ENCODE measurements around the gene BICD1. TPM values are rescaled to one million over a fixed set of nuclear protein-coding genes. Genes with fewer than 3 reads are reported as not detected.
"Not testable (repeated sequence)": the region's sequence is repeated elsewhere in the genome, so short reads cannot be mapped to it uniquely, and the experiment has no call there.

The BICD1 gene
- total and polyA plus RNA-seq, 9 donors = 19.4 to 75.5 (median 60.2) TPM

DNA sequence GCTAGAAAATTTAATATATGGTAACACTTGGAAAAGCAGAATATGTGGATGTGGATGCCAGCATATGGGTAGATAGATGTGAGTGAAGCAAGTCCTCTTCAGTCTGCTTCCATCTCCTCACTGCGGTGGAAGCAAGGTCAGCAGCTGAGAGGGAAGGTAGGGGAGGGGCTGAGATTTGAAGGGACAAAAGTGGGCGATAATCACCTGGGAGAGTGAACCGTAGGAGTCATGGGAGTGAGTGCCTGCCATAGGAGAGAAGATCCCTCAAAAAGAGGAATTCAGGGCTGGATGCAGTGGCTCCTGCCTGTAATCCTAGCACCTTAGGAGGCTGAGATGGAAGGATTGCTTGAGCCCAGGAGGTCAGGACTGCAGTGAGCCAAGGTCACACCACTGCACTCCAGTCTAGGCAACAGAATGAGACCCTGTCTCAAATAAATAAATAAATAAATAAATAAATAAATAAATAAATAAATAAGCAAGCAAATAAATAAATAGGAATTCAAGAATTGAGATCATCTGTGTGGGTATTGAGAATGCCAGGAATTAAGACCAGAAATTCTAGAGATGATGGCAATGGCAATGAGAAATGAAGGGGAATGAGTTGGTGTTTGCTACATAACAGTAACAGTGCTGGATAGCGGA lies 123.4 kb downstream of the BICD1 start:
- Histone ChIP-seq H3K4me3 (no peak overlapping the region), H3K27me3 (no peaks in the 10 kb centered on the region), H3K36me3 (no peaks in the 10 kb centered on the region), H3K27ac (no peak overlapping the region), H3K4me1 (ENCODE audit: insufficient read depth) (peaks cover 8% of the 10 kb centered on the region), H3K9me3 (no peaks in the 10 kb centered on the region)
- intact Hi-C loops (cut with DNase I) = no loop called here
- TF ChIP-seq, protein P1, sequence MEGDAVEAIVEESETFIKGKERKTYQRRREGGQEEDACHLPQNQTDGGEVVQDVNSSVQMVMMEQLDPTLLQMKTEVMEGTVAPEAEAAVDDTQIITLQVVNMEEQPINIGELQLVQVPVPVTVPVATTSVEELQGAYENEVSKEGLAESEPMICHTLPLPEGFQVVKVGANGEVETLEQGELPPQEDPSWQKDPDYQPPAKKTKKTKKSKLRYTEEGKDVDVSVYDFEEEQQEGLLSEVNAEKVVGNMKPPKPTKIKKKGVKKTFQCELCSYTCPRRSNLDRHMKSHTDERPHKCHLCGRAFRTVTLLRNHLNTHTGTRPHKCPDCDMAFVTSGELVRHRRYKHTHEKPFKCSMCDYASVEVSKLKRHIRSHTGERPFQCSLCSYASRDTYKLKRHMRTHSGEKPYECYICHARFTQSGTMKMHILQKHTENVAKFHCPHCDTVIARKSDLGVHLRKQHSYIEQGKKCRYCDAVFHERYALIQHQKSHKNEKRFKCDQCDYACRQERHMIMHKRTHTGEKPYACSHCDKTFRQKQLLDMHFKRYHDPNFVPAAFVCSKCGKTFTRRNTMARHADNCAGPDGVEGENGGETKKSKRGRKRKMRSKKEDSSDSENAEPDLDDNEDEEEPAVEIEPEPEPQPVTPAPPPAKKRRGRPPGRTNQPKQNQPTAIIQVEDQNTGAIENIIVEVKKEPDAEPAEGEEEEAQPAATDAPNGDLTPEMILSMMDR (IDR thresholded peaks at IDR 0.05) = no peak
- no peak for TF ChIP-seq EP300 (IDR thresholded peaks at IDR 0.05)
- no peak for TF ChIP-seq POLR2A (IDR thresholded peaks at IDR 0.05)
- WGBS, 3 donors = 82 to 90% (median 89%) methylated on average over 4 of the region's 4 CpGs
- no peak for DNase-seq

DNA sequence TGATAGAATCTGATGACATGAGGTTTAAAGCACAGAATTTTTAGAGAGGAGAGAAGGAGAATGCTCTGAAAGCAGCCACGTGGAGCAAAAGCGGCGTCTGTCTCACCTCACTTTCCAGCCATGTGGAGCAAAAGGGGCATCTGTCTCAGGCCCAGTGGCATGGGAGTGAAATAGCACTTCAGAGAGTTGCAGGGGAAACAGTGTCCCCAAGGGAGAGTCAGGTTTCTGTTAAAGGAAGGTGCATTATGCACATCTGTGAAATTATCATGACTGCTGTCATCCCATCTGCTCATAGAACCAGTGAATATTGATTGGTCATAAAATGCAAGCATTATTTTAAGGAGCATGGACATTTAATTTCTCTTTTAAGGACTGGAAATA lies 124.0 kb downstream of the BICD1 start:
- DNase-seq = no peak
- WGBS, 3 donors = 76 to 84% (median 79%) methylated on average over 3 of the region's 3 CpGs
- no peak for TF ChIP-seq POLR2A (IDR thresholded peaks at IDR 0.05)
- intact Hi-C loops (cut with DNase I) = no loop called here
- Histone ChIP-seq H3K27me3 (no peaks in the 10 kb centered on the region), H3K4me3 (no peak overlapping the region), H3K36me3 (no peaks in the 10 kb centered on the region), H3K4me1 (ENCODE audit: insufficient read depth) (peaks cover 8% of the 10 kb centered on the region), H3K27ac (no peak overlapping the region), H3K9me3 (no peaks in the 10 kb centered on the region)

DNA sequence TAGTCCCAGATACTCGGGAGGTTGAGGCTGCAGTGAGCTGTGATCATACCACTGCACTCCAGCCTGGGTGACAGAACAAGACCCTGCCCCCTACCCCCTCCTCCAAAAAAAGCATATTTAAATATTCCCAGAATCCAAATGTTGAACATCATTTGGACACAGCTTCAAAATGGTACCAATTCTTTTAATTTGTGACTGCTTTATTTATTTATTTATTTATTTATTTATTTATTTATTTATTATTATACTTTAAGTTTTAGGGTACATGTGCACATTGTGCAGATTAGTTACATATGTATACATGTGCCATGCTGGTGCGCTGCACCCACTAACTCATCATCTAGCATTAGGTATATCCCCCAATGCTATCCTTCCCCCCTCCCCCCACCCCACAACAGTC lies 124.7 kb downstream of the BICD1 start:
- H3K9me3 ChIP-seq; H3K4me3 ChIP-seq; intact Hi-C loops (cut with DNase I); DNase-seq; H3K27ac ChIP-seq; H3K4me1 ChIP-seq (ENCODE audit: insufficient read depth); H3K36me3 ChIP-seq; H3K27me3 ChIP-seq: not testable (repeated sequence)
- 90 to 93% (median 92%) methylated on average over 2 of the region's 2 CpGs for WGBS, 3 donors

DNA sequence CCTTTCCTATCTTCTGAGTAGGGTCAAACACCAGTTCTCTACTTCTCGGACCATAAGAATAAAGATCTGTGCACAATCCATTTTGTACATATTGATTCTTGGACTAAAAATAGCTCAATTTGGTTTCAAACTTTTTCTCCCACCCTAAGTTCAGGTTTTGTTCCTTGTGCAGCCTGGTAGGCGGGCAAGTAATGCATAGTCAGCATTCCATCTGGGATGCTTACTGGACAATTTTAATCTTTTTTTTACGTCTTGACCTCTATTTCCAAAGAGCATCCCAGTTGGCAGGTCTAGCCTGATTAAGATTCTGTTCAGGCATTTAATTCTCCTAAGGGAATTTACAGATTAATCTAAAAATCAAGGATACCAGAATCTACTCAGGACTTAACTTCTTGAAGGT lies 126.9 kb downstream of the BICD1 start:
- H3K9me3 ChIP-seq = no peaks in the 10 kb centered on the region
- no peaks in the 10 kb centered on the region for H3K36me3 ChIP-seq
- no peak for DNase-seq
- no peak for TF ChIP-seq EP300 (IDR thresholded peaks at IDR 0.05)
- TF ChIP-seq POLR2A (IDR thresholded peaks at IDR 0.05) = no peak
- TF ChIP-seq, protein P1 (IDR thresholded peaks at IDR 0.05) = no peak
- intact Hi-C loops (cut with DNase I) = no loop called here
- peak overlapping the region in 1 of 2 donors; percentile 8 for H3K27ac ChIP-seq
- 32 to 55% (median 42%) methylated on average over 3 of the region's 3 CpGs for WGBS, 3 donors
- H3K4me1 ChIP-seq (ENCODE audit: insufficient read depth) = peaks cover 8% of the 10 kb centered on the region
- no peak overlapping the region for H3K4me3 ChIP-seq
- H3K27me3 ChIP-seq = no peaks in the 10 kb centered on the region

DNA sequence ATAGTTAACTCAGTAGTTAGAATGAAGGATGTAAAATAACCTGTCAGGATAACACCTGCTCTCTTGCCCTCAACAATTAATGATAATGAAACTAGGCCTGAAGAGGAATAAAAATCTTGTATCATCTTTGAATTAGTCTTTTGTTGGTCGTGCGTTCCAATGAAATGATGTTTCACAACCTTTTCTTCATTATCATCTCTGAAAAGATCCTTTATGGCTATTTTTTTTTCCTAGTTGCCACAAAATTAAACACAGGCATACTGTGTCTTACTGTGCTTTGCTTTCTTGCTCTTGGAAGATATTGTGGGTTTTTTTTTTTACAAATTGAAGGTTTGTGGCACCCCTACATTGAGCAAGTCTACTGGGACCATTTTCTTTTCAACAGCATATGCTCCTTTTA lies 128.6 kb downstream of the BICD1 start:
- no peak for DNase-seq
- Histone ChIP-seq H3K36me3 (no peaks in the 10 kb centered on the region), H3K27me3 (no peaks in the 10 kb centered on the region), H3K4me1 (ENCODE audit: insufficient read depth) (peaks cover 8% of the 10 kb centered on the region), H3K27ac (no peak overlapping the region), H3K9me3 (no peaks in the 10 kb centered on the region), H3K4me3 (no peak overlapping the region)
- TF ChIP-seq, protein P1 (IDR thresholded peaks at IDR 0.05) = no peak
- no peak for TF ChIP-seq POLR2A (IDR thresholded peaks at IDR 0.05)
- TF ChIP-seq EP300 (IDR thresholded peaks at IDR 0.05) = no peak
- intact Hi-C loops (cut with DNase I) = no loop called here
- WGBS, 3 donors = 91 to 95% (median 93%) methylated on average over 2 of the region's 2 CpGs

Measured in ovary (tissue), 9 donors.